Neural cell (in vitro differentiated cells): ENCODE data around the gene ITPR3. TPM values are rescaled to one million over a fixed set of nuclear protein-coding genes. Genes with fewer than 3 reads are reported as not detected.
A peak's percentile ranks its signal among the peaks of the same experiment; 100 is the strongest.

Experiments used
- H2AFZ ChIP-seq: fragments of 200-600, 300-800 bp; sonication (generic), shearing (Covaris generic); 2 replicates; pipeline ENCODE4 v1.6.0; 2014; ENCODE audit warnings: low read depth, mild to moderate bottlenecking, antibody characterized with exemption, low read length, moderate library complexity
- H3F3A ChIP-seq: fragments of 200-600 bp; shearing (Covaris generic); 2 replicates; pipeline ENCODE4 v1.6.1; 2016; ENCODE audit warnings: mild to moderate bottlenecking, moderate library complexity, mixed read lengths, antibody characterized with exemption, low read length; ENCODE audit not compliant: insufficient read depth, poor library complexity, severe bottlenecking
- H3K27ac ChIP-seq: fragments of 200-600, 300-800 bp; sonication (generic), shearing (Covaris generic); 2 replicates; pipeline ENCODE4 v1.5.1; 2014; ENCODE audit warnings: mild to moderate bottlenecking, low read length, moderate library complexity
- H3K27me3 ChIP-seq: fragments of 300-800, 200-600 bp; sonication (generic), shearing (Covaris generic); 2 replicates; pipeline ENCODE4 v1.6.0; 2014; ENCODE audit warnings: mild to moderate bottlenecking, low read depth, low read length, moderate library complexity; ENCODE audit not compliant: insufficient read depth
- H3K36me3 ChIP-seq: fragments of 300-800, 200-600 bp; sonication (generic), shearing (Covaris generic); 2 replicates; pipeline ENCODE4 v1.5.1; 2014; ENCODE audit warnings: mild to moderate bottlenecking, antibody characterized with exemption, low read length, moderate library complexity; ENCODE audit not compliant: insufficient read depth
- H3K4me2 ChIP-seq: fragments of 300-800, 200-600 bp; sonication (generic), shearing (Covaris generic); 2 replicates; pipeline ENCODE4 v1.6.0; 2014; ENCODE audit warnings: mild to moderate bottlenecking, low read length
- H3K4me3 ChIP-seq: fragments of 300-800, 200-600 bp; sonication (generic), shearing (Covaris generic); 2 replicates; pipeline ENCODE4 v1.5.1; 2014; ENCODE audit warnings: mild to moderate bottlenecking, low read length, moderate library complexity
- H3K79me2 ChIP-seq: fragments of 200-600 bp; shearing (Covaris generic); replicated peaks from 2 replicates; pipeline ENCODE4 v1.6.0; 2014; ENCODE audit warnings: mild to moderate bottlenecking, low read length, moderate library complexity; ENCODE audit not compliant: insufficient read depth
- H3K9ac ChIP-seq: fragments of 300-800, 200-600 bp; sonication (generic), shearing (Covaris generic); 2 replicates; pipeline ENCODE4 v1.6.1; 2016; ENCODE audit warnings: mild to moderate bottlenecking, low read length, mixed read lengths
- H3K9me2 ChIP-seq: fragments of 200-600 bp; shearing (Covaris generic); 2 replicates; pipeline ENCODE4 v1.6.1; 2016; ENCODE audit warnings: mild to moderate bottlenecking, low read length, mixed read lengths; ENCODE audit not compliant: insufficient read depth
- H3K9me3 ChIP-seq: fragments of 200-600, 300-800 bp; sonication (generic), shearing (Covaris generic); 2 replicates; pipeline ENCODE4 v1.6.1; 2016; ENCODE audit warnings: mild to moderate bottlenecking, mixed run types, low read length, moderate library complexity, mixed read lengths
- H4K20me1 ChIP-seq: fragments of 200-600 bp; shearing (Covaris generic); 2 replicates; pipeline ENCODE4 v1.6.1; 2016; ENCODE audit warnings: mild to moderate bottlenecking, mixed run types; ENCODE audit not compliant: insufficient read depth
- EP300 ChIP-seq: fragments of 450-650 bp; conservative IDR thresholded peaks from 2 replicates; pipeline ENCODE4 v1.6.1; 2014; ENCODE audit warnings: antibody characterized with exemption, mild to moderate bottlenecking, moderate library complexity; ENCODE audit not compliant: poor library complexity, severe bottlenecking
- EZH2 ChIP-seq: fragments of 200-600, 300-800 bp; shearing (Covaris generic), sonication (generic); IDR thresholded peaks from 2 replicates; pipeline ENCODE4 v1.6.1; 2014; ENCODE audit warnings: antibody characterized with exemption, low read length, borderline replicate concordance, mild to moderate bottlenecking; ENCODE audit not compliant: insufficient read depth, poor library complexity, severe bottlenecking
- MXI1 ChIP-seq: fragments of 450-650 bp; conservative IDR thresholded peaks from 2 replicates; pipeline ENCODE4 v1.6.1; 2014; ENCODE audit warnings: antibody characterized with exemption, mild to moderate bottlenecking; ENCODE audit not compliant: poor library complexity, severe bottlenecking
- POLR2AphosphoS5 ChIP-seq: IDR thresholded peaks from 2 replicates; pipeline ENCODE4 v1.6.1; 2012
- RAD21 ChIP-seq: fragments of 450-650 bp; conservative IDR thresholded peaks from 2 replicates; pipeline ENCODE4 v1.6.1; 2014; ENCODE audit warnings: antibody characterized with exemption, mild to moderate bottlenecking, moderate library complexity
- SMC3 ChIP-seq: fragments of 450-650 bp; conservative IDR thresholded peaks from 2 replicates; pipeline ENCODE4 v1.6.1; 2014; ENCODE audit warnings: antibody characterized with exemption, mild to moderate bottlenecking, moderate library complexity; ENCODE audit not compliant: poor library complexity
- TAF1 ChIP-seq: IDR thresholded peaks from 2 replicates; pipeline ENCODE4 v1.6.1; 2012; ENCODE audit warnings: low read depth
- polyA plus RNA-seq: library from polyadenylated mRNA; depleted of rRNA; stranded (reverse); fragments of >200 nt; gene quantifications from 2 replicates; pipeline ENCODE4 v1.2.3, GENCODE V29; 2014
- TF ChIP-seq, protein P1 (sequence below): fragments of 450-650 bp; IDR thresholded peaks from 2 replicates; pipeline ENCODE4 v1.5.1; 2014; ENCODE audit warnings: antibody characterized with exemption, mild to moderate bottlenecking, moderate library complexity; ENCODE audit not compliant: poor library complexity, severe bottlenecking
- TF ChIP-seq, protein P2 (sequence below): IDR thresholded peaks from 2 replicates; pipeline ENCODE4 v1.6.1; 2012; ENCODE audit warnings: borderline replicate concordance

Gene ITPR3
- polyA plus RNA-seq, 1 donor from 2014 or later = 0.11 TPM

DNA sequence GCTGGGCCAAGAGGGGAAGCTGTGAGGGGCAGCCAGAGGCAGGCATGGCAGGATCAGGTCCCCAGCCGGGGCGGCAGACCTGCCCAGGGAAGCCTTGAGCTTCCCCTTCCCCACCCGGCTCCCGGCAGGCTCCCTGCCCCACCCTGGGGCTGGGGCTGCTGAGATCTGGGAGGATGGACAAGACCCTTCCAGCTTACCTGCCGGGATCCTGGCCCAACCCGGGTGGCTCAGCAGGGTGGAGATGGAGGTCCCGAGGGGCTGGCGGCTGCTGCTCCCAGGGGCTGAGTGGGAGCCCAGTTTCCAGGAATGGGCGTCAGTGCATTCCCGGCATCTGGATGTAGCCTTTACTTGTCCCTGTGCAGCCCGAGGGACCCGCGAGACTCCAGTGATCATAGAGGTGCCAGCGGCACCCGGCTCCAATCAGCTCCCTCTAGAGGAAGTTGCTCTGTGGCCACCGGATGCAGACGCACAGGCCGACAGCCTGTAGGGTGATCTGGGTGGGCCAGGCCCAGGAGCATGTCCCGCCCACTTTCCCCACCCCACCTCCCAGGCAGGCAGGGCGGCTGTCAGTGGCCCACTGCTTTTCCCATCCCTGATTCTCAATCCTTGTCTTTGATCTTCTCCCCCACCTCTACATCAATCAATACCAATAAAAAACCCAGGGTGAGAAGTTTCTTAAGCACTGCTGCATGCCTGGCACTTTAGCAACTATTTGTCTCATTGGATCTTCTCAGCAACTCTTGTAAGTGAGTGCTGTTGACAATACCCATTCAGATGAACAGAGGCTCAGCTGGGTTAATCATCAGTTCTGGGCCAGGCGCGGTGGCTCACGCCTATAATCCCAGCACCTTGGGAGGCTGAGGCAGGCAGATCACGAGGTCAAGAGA, 41.1 kb upstream of the ITPR3 start, which contains the start of gene BAK1:
Gene BAK1 (minus strand): TSS at position 449 of the 887 bp plus-strand sequence. CDS start 2,672 bp downstream, outside the sequence.
- Histone ChIP-seq H2AFZ (peak within 1 kb of the TSS; percentile 33), H3K27ac (peak within 1 kb of the TSS; percentile 21), H3K9ac (peak within 1 kb of the TSS; percentile 88), H3K36me3 (no peaks in the 10 kb centered on the region), H3K79me2 (peaks cover 15% of the 10 kb centered on the region), H3K4me3 (peak within 1 kb of the TSS; percentile 98), H3F3A (no peaks in the 10 kb centered on the region), H3K9me2 (no peaks in the 10 kb centered on the region), H3K27me3 (no peaks in the 10 kb centered on the region), H4K20me1 (no peaks in the 10 kb centered on the region), H3K9me3 (no peaks in the 10 kb centered on the region), H3K4me2 (peak within 1 kb of the TSS; percentile 91)
- TF ChIP-seq MXI1 (peak; percentile 57), RAD21 (peak; percentile 60), POLR2AphosphoS5 (peak; percentile 83), SMC3 (peak; percentile 55), EZH2 (no peak), TAF1 (no peak), EP300 (peak; percentile 24)
- TF ChIP-seq, protein P1, sequence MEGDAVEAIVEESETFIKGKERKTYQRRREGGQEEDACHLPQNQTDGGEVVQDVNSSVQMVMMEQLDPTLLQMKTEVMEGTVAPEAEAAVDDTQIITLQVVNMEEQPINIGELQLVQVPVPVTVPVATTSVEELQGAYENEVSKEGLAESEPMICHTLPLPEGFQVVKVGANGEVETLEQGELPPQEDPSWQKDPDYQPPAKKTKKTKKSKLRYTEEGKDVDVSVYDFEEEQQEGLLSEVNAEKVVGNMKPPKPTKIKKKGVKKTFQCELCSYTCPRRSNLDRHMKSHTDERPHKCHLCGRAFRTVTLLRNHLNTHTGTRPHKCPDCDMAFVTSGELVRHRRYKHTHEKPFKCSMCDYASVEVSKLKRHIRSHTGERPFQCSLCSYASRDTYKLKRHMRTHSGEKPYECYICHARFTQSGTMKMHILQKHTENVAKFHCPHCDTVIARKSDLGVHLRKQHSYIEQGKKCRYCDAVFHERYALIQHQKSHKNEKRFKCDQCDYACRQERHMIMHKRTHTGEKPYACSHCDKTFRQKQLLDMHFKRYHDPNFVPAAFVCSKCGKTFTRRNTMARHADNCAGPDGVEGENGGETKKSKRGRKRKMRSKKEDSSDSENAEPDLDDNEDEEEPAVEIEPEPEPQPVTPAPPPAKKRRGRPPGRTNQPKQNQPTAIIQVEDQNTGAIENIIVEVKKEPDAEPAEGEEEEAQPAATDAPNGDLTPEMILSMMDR = peak; percentile 81
- TF ChIP-seq, protein P2, sequence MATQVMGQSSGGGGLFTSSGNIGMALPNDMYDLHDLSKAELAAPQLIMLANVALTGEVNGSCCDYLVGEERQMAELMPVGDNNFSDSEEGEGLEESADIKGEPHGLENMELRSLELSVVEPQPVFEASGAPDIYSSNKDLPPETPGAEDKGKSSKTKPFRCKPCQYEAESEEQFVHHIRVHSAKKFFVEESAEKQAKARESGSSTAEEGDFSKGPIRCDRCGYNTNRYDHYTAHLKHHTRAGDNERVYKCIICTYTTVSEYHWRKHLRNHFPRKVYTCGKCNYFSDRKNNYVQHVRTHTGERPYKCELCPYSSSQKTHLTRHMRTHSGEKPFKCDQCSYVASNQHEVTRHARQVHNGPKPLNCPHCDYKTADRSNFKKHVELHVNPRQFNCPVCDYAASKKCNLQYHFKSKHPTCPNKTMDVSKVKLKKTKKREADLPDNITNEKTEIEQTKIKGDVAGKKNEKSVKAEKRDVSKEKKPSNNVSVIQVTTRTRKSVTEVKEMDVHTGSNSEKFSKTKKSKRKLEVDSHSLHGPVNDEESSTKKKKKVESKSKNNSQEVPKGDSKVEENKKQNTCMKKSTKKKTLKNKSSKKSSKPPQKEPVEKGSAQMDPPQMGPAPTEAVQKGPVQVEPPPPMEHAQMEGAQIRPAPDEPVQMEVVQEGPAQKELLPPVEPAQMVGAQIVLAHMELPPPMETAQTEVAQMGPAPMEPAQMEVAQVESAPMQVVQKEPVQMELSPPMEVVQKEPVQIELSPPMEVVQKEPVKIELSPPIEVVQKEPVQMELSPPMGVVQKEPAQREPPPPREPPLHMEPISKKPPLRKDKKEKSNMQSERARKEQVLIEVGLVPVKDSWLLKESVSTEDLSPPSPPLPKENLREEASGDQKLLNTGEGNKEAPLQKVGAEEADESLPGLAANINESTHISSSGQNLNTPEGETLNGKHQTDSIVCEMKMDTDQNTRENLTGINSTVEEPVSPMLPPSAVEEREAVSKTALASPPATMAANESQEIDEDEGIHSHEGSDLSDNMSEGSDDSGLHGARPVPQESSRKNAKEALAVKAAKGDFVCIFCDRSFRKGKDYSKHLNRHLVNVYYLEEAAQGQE = peak; percentile 55

DNA sequence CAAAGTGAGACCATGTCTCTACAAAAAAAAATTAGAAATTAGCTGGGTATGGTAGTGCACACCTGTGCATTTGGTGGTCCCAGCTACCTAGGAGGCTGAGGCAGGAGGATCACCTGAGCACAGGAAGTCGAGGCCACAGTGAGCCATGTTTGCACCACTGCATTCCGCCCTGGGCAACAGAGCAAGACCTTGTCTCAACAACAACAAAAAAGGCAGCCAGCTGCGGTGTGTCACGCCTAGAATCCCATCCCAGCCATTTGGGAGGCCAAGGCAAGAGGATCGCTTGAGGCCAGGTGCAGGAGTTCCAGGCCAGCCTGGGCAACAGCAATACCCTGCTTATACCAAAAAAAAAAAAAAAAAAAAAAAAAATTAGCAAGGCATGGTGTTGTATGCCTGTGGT, 39.9 kb upstream of the ITPR3 start:
- Histone ChIP-seq H2AFZ (no peak overlapping the region), H3K4me3 (no peak overlapping the region), H3K9ac (no peak overlapping the region), H3K27me3 (no peaks in the 10 kb centered on the region), H3K27ac (no peak overlapping the region), H3K36me3 (no peaks in the 10 kb centered on the region), H3K9me2 (no peaks in the 10 kb centered on the region), H3F3A (no peaks in the 10 kb centered on the region), H3K4me2 (no peak overlapping the region), H3K9me3 (no peaks in the 10 kb centered on the region), H3K79me2 (peaks cover 15% of the 10 kb centered on the region), H4K20me1 (no peaks in the 10 kb centered on the region)
- no peak for TF ChIP-seq EZH2
